ENCODE results near the gene DENND1A.

GRCh38 chr9:123940721-123941523, 11.0 kb upstream of the DENND1A start:
- TF ChIP-seq POLR2A (IDR thresholded peaks at IDR 0.05) = no peak
- no peak for TF ChIP-seq CTCF (IDR thresholded peaks at IDR 0.05)
- TF ChIP-seq POLR2AphosphoS5 (IDR thresholded peaks at IDR 0.05) = no peak
